Measurements from ENCODE around the gene SAPCD2.

SAPCD2 gene

GRCh38 chr9:137088121-137088520 is 17.8 kb upstream of the SAPCD2 start:
- Histone ChIP-seq H3K9ac (ENCODE audit: low read depth in 1 of 2, low read length in 2 of 2) (peak overlapping the region in 1 of 2 donors; percentile 84), H3K27ac (ENCODE audit: low read depth, low read length) (no peak overlapping the region), H3K27me3 (ENCODE audit: control insufficient read depth in 1 of 2, insufficient read depth in 2 of 2, low read length in 2 of 2) (no peaks in the 10 kb centered on the region), H3K4me1 (ENCODE audit: control insufficient read depth in 1 of 2, insufficient read depth in 2 of 2, low read length in 2 of 2) (peaks cover 16 to 25% of the 10 kb centered on the region in 2 donors), H3K36me3 (ENCODE audit: control insufficient read depth in 1 of 2, insufficient read depth in 2 of 2, low read length in 2 of 2) (peaks cover 4 to 24% of the 10 kb centered on the region in 2 donors), H3K9me3 (ENCODE audit: control insufficient read depth in 1 of 2, low read length in 2 of 2) (no peaks in the 10 kb centered on the region), H3K4me3 (ENCODE audit: low read depth in 1 of 2, low read length in 2 of 2) (peak overlapping the region in 1 of 2 donors; percentile 72)

- Histone ChIP-seq H3K27ac (ENCODE audit: low read depth, low read length) (peak overlapping the region; percentile 89), H3K27me3 (ENCODE audit: control insufficient read depth in 1 of 2, insufficient read depth in 2 of 2, low read length in 2 of 2) (no peaks in the 10 kb centered on the region), H3K9me3 (ENCODE audit: control insufficient read depth in 1 of 2, low read length in 2 of 2) (no peaks in the 10 kb centered on the region), H3K36me3 (ENCODE audit: control insufficient read depth in 1 of 2, insufficient read depth in 2 of 2, low read length in 2 of 2) (peaks cover 4 to 24% of the 10 kb centered on the region in 2 donors), H3K9ac (ENCODE audit: low read depth in 1 of 2, low read length in 2 of 2) (peak overlapping the region; percentile 83 to 84), H3K4me1 (ENCODE audit: control insufficient read depth in 1 of 2, insufficient read depth in 2 of 2, low read length in 2 of 2) (peaks cover 18 to 25% of the 10 kb centered on the region in 2 donors), H3K4me3 (ENCODE audit: low read depth in 1 of 2, low read length in 2 of 2) (peak overlapping the region; percentile 72 to 79)
Measured at GRCh38 chr9:137087409-137087925, 17.1 kb upstream of the SAPCD2 start.

GRCh38 chr9:137086531-137087408 is 16.4 kb upstream of the SAPCD2 start, which contains the start of gene MAN1B1:
Gene MAN1B1, plus strand, starts transcription at chr9:137086985. Its CDS starts 15 bp downstream, at chr9:137087000.
- Histone ChIP-seq H3K36me3 (ENCODE audit: control insufficient read depth in 1 of 2, insufficient read depth in 2 of 2, low read length in 2 of 2) (peaks cover 5 to 23% of the 10 kb centered on the region in 2 donors), H3K4me1 (ENCODE audit: control insufficient read depth in 1 of 2, insufficient read depth in 2 of 2, low read length in 2 of 2) (peaks cover 18 to 25% of the 10 kb centered on the region in 2 donors)

GRCh38 chr9:137085920-137086530 is 15.7 kb upstream of the SAPCD2 start:
- peak overlapping the region; percentile 62 to 73 for H3K9ac ChIP-seq (ENCODE audit: low read depth in 1 of 2, low read length in 2 of 2)
- H3K27ac ChIP-seq (ENCODE audit: low read depth, low read length) = peak overlapping the region; percentile 68
- H3K4me3 ChIP-seq (ENCODE audit: low read depth in 1 of 2, low read length in 2 of 2) = peak overlapping the region; percentile 70 to 72
- H3K27me3 ChIP-seq (ENCODE audit: control insufficient read depth in 1 of 2, insufficient read depth in 2 of 2, low read length in 2 of 2) = no peaks in the 10 kb centered on the region
- peaks cover 9 to 24% of the 10 kb centered on the region in 2 donors for H3K36me3 ChIP-seq (ENCODE audit: control insufficient read depth in 1 of 2, insufficient read depth in 2 of 2, low read length in 2 of 2)
- peaks cover 18 to 25% of the 10 kb centered on the region in 2 donors for H3K4me1 ChIP-seq (ENCODE audit: control insufficient read depth in 1 of 2, insufficient read depth in 2 of 2, low read length in 2 of 2)
- H3K9me3 ChIP-seq (ENCODE audit: control insufficient read depth in 1 of 2, low read length in 2 of 2) = no peaks in the 10 kb centered on the region

More at GRCh38 chr9:137086531-137087408, 16.4 kb upstream of the SAPCD2 start, which contains the start of gene MAN1B1:
- peak within 1 kb of the TSS; percentile 72 to 79 for H3K4me3 ChIP-seq (ENCODE audit: low read depth in 1 of 2, low read length in 2 of 2)
- H3K9ac ChIP-seq (ENCODE audit: low read depth in 1 of 2, low read length in 2 of 2) = peak within 1 kb of the TSS; percentile 83 to 84
- H3K9me3 ChIP-seq (ENCODE audit: control insufficient read depth in 1 of 2, low read length in 2 of 2) = no peaks in the 10 kb centered on the region
- peak within 1 kb of the TSS; percentile 89 for H3K27ac ChIP-seq (ENCODE audit: low read depth, low read length)
- no peaks in the 10 kb centered on the region for H3K27me3 ChIP-seq (ENCODE audit: control insufficient read depth in 1 of 2, insufficient read depth in 2 of 2, low read length in 2 of 2)

- Histone ChIP-seq H3K4me3 (ENCODE audit: low read depth in 1 of 2, low read length in 2 of 2) (no peak overlapping the region), H3K4me1 (ENCODE audit: control insufficient read depth in 1 of 2, insufficient read depth in 2 of 2, low read length in 2 of 2) (peaks cover 18 to 25% of the 10 kb centered on the region in 2 donors), H3K27ac (ENCODE audit: low read depth, low read length) (no peak overlapping the region), H3K36me3 (ENCODE audit: control insufficient read depth in 1 of 2, insufficient read depth in 2 of 2, low read length in 2 of 2) (peaks cover 5 to 15% of the 10 kb centered on the region in 2 donors), H3K9ac (ENCODE audit: low read depth in 1 of 2, low read length in 2 of 2) (no peak overlapping the region), H3K27me3 (ENCODE audit: control insufficient read depth in 1 of 2, insufficient read depth in 2 of 2, low read length in 2 of 2) (no peaks in the 10 kb centered on the region), H3K9me3 (ENCODE audit: control insufficient read depth in 1 of 2, low read length in 2 of 2) (no peaks in the 10 kb centered on the region)
Measured at GRCh38 chr9:137084526-137084925, 14.2 kb upstream of the SAPCD2 start.

- Histone ChIP-seq H3K9me3 (ENCODE audit: control insufficient read depth in 1 of 2, low read length in 2 of 2) (no peaks in the 10 kb centered on the region), H3K36me3 (ENCODE audit: control insufficient read depth in 1 of 2, insufficient read depth in 2 of 2, low read length in 2 of 2) (peaks cover 5 to 13% of the 10 kb centered on the region in 2 donors), H3K27me3 (ENCODE audit: control insufficient read depth in 1 of 2, insufficient read depth in 2 of 2, low read length in 2 of 2) (no peaks in the 10 kb centered on the region), H3K4me1 (ENCODE audit: control insufficient read depth in 1 of 2, insufficient read depth in 2 of 2, low read length in 2 of 2) (peaks cover 21 to 34% of the 10 kb centered on the region in 2 donors), H3K27ac (ENCODE audit: low read depth, low read length) (no peak overlapping the region), H3K9ac (ENCODE audit: low read depth in 1 of 2, low read length in 2 of 2) (no peak overlapping the region), H3K4me3 (ENCODE audit: low read depth in 1 of 2, low read length in 2 of 2) (no peak overlapping the region)
Measured at GRCh38 chr9:137083394-137084004, 13.1 kb upstream of the SAPCD2 start.

- H3K4me1 ChIP-seq (ENCODE audit: control insufficient read depth in 1 of 2, insufficient read depth in 2 of 2, low read length in 2 of 2) = peaks cover 23 to 39% of the 10 kb centered on the region in 2 donors
Measured at GRCh38 chr9:137082925-137083290, 12.6 kb upstream of the SAPCD2 start.

GRCh38 chr9:137082222-137082924 is 12.0 kb upstream of the SAPCD2 start:
- H3K4me1 ChIP-seq (ENCODE audit: control insufficient read depth in 1 of 2, insufficient read depth in 2 of 2, low read length in 2 of 2) = peaks cover 17 to 34% of the 10 kb centered on the region in 2 donors
- no peaks in the 10 kb centered on the region for H3K27me3 ChIP-seq (ENCODE audit: control insufficient read depth in 1 of 2, insufficient read depth in 2 of 2, low read length in 2 of 2)
- peaks cover 5 to 13% of the 10 kb centered on the region in 2 donors for H3K36me3 ChIP-seq (ENCODE audit: control insufficient read depth in 1 of 2, insufficient read depth in 2 of 2, low read length in 2 of 2)
- no peak overlapping the region for H3K4me3 ChIP-seq (ENCODE audit: low read depth in 1 of 2, low read length in 2 of 2)
- H3K9ac ChIP-seq (ENCODE audit: low read depth in 1 of 2, low read length in 2 of 2) = no peak overlapping the region
- H3K27ac ChIP-seq (ENCODE audit: low read depth, low read length) = no peak overlapping the region
- H3K9me3 ChIP-seq (ENCODE audit: control insufficient read depth in 1 of 2, low read length in 2 of 2) = no peaks in the 10 kb centered on the region

More at GRCh38 chr9:137082925-137083290, 12.6 kb upstream of the SAPCD2 start:
- H3K9me3 ChIP-seq (ENCODE audit: control insufficient read depth in 1 of 2, low read length in 2 of 2) = no peaks in the 10 kb centered on the region
- H3K27me3 ChIP-seq (ENCODE audit: control insufficient read depth in 1 of 2, insufficient read depth in 2 of 2, low read length in 2 of 2) = no peaks in the 10 kb centered on the region
- no peak overlapping the region for H3K27ac ChIP-seq (ENCODE audit: low read depth, low read length)
- H3K9ac ChIP-seq (ENCODE audit: low read depth in 1 of 2, low read length in 2 of 2) = no peak overlapping the region
- no peak overlapping the region for H3K4me3 ChIP-seq (ENCODE audit: low read depth in 1 of 2, low read length in 2 of 2)
- peaks cover 5 to 13% of the 10 kb centered on the region in 2 donors for H3K36me3 ChIP-seq (ENCODE audit: control insufficient read depth in 1 of 2, insufficient read depth in 2 of 2, low read length in 2 of 2)

- no peak overlapping the region for H3K27ac ChIP-seq (ENCODE audit: low read depth, low read length)
- peaks cover 5 to 13% of the 10 kb centered on the region in 2 donors for H3K36me3 ChIP-seq (ENCODE audit: control insufficient read depth in 1 of 2, insufficient read depth in 2 of 2, low read length in 2 of 2)
- H3K27me3 ChIP-seq (ENCODE audit: control insufficient read depth in 1 of 2, insufficient read depth in 2 of 2, low read length in 2 of 2) = no peaks in the 10 kb centered on the region
Measured at GRCh38 chr9:137080260-137081122, 10.1 kb upstream of the SAPCD2 start.

More at GRCh38 chr9:137080260-137081122, 10.1 kb upstream of the SAPCD2 start:
- Histone ChIP-seq H3K9ac (ENCODE audit: low read depth in 1 of 2, low read length in 2 of 2) (no peak overlapping the region), H3K9me3 (ENCODE audit: control insufficient read depth in 1 of 2, low read length in 2 of 2) (no peaks in the 10 kb centered on the region), H3K4me1 (ENCODE audit: control insufficient read depth in 1 of 2, insufficient read depth in 2 of 2, low read length in 2 of 2) (peaks cover 17 to 29% of the 10 kb centered on the region in 2 donors), H3K4me3 (ENCODE audit: low read depth in 1 of 2, low read length in 2 of 2) (no peak overlapping the region)

Measured in duodenal mucosa (tissue), 2 donors.